NCI-H2171 (cell line): ENCODE results near the gene DNAH9.
A peak's percentile ranks its signal among the peaks of the same experiment; 100 is the strongest.
"Not testable (repeated sequence)": the region's sequence is repeated elsewhere in the genome, so short reads cannot be mapped to it uniquely, and the experiment has no call there.

ENCODE experiments used
- DNase-seq: peaks from one replicate; lab custom pipeline; 2025; lab: John Stamatoyannopoulos, UW

Gene DNAH9

DNA sequence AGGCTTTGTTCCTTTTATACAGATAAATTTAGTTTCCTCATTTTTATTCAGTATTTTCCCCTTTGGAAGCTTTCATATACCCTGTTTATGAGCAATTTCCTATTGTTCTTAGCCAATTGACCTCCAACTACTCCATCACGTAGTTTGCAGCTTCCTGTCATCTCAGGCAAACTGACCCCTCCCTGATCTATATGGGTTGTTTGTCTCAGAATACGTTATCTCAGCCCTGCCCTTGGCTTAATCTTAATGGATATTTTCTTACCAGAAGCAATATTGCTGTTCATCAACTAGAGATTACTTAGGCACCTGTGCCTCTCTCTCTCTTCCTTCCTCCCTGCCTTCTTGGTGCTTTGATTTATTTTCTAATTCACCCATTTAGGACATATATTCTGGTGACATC lies 317.8 kb downstream of the DNAH9 start:
- DNase-seq: no peak

DNA sequence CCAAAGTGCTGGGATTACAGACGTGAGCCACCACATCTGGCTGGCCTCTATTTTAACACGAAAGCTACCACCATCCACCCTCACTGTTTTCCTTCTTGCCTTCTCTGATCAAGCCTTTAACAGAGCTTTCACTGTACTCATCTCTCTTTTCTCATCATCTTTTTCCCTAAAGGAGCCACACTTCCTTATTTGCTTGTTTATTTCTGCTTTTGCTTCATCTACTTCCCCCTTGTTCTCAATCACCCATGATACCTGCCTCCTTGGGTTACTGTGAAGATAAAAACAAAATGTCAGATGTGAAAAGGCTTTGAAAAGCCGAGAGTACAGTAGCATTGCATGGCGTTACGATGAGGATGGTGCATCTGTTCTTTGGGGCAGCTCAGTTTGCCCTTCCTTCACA lies 319.1 kb downstream of the DNAH9 start:
- DNase-seq: no peak

DNA sequence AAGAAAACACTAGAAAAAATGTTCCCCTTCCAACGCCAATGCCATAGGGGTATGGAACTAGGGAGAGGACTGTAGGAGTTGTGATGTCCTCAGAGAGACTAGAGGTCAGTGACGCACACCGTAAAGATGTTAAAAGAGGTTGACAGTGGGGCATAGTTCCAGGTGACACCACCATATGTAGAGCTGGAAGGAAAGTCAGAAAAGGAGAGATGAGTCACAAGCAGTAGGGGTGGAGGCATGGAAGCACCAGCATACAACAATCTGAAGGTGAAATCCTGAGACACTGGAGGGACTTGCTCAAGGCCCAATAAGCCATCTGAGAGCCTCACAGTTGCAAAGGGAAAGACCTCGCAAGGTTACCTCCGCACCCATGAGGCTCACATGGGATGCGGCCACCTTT lies 323.0 kb downstream of the DNAH9 start:
- no peak for DNase-seq

GRCh38 chr17:11922638-11923037 lies 324.4 kb downstream of the DNAH9 start:
- no peak for DNase-seq

DNA sequence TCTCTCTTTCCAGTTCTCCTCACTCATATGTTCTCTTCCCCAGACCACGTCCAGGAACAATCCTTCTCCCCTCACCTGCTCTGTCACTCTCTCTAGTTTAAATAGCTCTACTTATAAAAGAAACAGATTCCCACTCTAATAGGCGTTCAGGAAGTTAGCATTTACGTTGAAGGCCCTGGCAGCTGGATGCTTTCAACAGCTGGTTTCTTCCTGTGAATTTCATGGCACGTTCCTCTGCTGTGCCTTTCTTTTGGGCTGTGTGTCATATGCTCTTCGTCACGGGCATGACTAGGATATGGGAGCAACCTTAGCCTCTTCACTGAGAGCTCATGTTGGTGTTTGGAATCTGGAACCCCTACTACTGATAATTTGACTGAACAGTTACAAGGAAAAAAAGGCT lies 325.8 kb downstream of the DNAH9 start:
- no peak for DNase-seq

DNA sequence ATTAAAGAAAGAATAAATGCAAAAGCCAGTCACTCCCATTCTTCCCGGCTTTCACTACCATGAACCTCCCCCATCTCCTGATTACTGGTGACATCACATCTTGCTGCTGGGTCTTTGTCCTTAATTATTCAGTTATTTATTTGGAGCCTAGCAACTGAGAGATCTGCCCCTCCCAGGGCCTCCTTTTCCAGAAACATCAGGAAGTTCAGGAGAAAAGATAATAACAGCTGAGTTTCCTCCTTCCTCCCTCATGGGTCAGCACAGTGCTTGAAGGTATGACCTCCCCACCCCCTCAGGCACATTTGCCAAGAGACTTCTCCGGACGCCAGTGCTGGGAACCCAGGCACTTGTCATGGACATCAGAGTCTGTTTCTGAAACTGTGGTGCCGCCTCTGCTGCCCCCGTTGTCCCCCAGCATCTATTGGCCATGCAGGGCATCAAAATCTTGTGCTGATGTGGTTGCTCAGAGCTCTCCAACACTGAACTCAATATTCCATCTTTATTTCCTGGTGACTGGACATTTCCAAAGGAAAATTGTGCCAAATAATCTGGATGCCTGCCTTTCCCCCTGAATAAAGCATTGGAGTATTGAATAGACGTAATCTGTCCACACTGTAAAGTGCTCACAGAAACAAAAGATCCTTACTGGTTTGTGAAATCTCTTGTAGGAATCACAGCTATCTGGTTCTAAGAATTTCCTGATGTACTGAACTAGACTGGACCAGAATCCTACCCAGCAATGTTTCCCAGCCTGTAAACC lies 327.2 kb downstream of the DNAH9 start:
- DNase-seq: no peak

- no peak for DNase-seq
These were observed 330.2 kb downstream of the DNAH9 start for GRCh38 chr17:11928436-11928835.

DNA sequence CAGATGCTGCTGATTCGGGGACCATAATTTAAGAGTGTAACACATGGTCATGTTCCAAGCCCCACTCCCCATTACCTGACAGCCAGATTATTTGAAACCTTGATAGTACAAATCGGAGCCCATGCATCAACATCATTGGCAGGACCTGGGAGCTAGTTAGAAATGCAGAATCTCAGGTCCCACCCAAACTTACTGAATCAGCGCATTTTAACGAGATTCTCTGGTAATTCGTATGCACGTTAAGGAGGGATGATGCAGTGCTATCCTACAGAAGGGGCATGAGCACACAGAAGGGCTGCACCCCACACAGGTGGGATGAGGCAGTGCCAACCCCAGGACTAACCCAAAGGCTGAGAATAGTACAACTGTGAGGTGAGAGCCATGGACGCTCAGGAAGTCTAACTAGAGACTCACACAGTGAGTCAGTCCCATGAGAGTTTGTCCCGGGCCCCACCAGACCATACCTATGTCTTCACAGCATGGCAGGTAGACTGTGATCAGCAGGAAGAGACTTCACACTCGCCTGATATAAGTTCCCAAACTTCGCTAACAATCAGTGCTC lies 334.1 kb downstream of the DNAH9 start:
- DNase-seq: no peak

- peak; percentile 2 for DNase-seq
These were observed 337.6 kb downstream of the DNAH9 start for GRCh38 chr17:11935734-11936406.

DNA sequence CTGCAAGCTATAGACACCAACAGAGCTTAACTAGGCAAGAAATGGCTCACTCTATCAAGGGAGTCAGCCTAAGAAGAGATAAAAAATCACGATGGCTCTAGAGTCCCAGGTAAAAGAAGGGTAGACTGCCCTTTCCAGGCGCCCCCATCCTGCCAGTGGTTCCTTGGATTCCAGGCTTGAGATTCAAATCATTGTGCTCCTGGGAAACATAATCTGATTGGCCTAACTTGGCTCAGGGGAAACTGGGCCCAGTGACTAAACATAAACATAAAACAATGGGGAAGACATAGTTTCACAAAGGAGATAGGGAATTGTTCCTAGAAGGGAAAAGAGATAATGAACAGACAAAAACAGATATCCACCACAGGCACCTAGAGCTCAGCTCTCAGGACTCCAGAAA lies 342.6 kb downstream of the DNAH9 start:
- DNase-seq: no peak

GRCh38 chr17:11943086-11943485 lies 344.8 kb downstream of the DNAH9 start:
- not testable (repeated sequence) for DNase-seq

- DNase-seq: no peak
These were observed 345.6 kb downstream of the DNAH9 start for GRCh38 chr17:11943759-11944347.

- DNase-seq: no peak
These were observed 346.3 kb downstream of the DNAH9 start for GRCh38 chr17:11944587-11944986.

DNA sequence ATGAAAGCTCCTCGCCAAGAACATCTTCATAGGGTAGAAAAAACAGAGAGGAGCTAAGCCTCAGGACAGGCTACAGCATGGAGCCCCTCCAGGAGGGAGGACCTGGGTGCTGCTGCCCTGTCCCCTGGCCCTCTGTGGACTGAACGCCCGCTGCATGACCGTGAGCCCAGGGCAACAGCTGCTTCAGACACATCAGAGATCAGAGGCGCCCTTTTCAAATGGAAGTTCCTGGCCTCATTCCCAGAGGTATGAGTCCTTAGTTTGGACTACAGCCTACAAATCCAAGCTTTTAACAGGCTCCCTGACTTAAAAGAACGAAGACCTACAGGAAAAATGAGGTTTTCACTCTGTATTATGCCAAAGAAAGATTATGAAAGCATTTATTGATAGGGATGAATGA lies 350.5 kb downstream of the DNAH9 start:
- DNase-seq: no peak

GRCh38 chr17:11949571-11949970 lies 351.3 kb downstream of the DNAH9 start:
- DNase-seq: not testable (repeated sequence)

DNA sequence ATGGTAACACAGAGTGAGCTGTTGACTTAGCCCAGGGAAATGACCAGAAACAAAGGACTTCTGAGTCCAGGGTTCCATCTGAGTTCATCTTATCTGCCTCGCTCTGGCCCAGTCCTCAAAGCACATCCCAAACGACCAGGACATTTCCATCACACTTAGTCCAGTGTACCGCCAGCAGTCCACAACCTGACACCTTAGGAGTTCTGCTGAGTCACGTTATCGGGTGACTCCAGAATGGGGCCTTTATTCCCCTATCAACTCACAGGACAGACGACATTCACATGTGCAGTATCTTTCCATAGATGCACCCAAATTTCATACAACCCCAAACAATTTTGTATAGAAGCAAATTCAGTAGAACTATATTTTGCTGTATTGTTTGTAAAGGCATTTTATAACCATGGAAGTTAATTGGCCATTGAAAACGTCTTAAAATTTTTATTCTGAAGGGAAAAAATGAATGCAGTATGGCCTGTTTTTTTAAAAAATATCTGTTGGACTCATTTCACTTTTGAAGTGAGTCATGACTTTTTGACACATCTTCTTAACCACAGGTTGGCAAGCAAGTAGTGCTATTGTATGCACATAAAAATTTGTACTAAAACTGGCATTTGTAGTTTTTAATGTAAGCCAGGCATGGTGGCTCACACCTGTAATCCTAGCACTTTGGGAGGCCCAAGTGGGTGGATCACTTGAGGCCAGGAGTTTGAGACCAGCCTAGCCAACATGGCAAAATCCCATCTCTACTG lies 352.7 kb downstream of the DNAH9 start:
- DNase-seq: no peak

GRCh38 chr17:11952610-11953009 lies 354.3 kb downstream of the DNAH9 start:
- no peak for DNase-seq

DNA sequence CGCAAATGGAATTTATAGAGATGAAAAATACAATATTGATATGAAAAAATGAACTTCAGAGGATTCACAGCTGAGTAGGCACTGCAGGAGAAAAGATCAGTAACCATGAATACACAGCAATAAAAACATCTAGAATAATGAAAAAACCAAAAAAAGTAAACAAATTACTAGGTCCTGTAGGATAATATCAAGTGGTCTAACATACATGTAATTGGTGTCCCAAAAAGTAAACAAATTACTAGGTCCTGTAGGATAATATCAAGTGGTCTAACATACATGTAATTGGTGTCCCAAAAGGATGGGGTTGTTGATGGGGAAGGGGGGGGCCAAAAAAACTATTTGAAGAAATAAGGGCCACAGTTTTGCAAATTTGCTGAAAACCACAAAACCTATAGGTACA lies 355.7 kb downstream of the DNAH9 start:
- no peak for DNase-seq

- no peak for DNase-seq
These were observed 356.7 kb downstream of the DNAH9 start for GRCh38 chr17:11954936-11955335.

- DNase-seq: no peak
These were observed 371.3 kb downstream of the DNAH9 start for GRCh38 chr17:11969565-11969964.

- DNase-seq: not testable (repeated sequence)
These were observed 374.5 kb downstream of the DNAH9 start for GRCh38 chr17:11972741-11973140.

- no peak for DNase-seq
These were observed 381.5 kb downstream of the DNAH9 start for GRCh38 chr17:11979795-11980194.
